GM19023 (cell line): ENCODE measurements around the gene XXYLT1.
"Not testable (repeated sequence)": the region's sequence is repeated elsewhere in the genome, so short reads cannot be mapped to it uniquely, and the experiment has no call there.

Experiments used
- ATAC-seq: cut with Tn5 transposase; IDR thresholded peaks from one replicate; pipeline ENCODE4 v1.9.1; 2021; ENCODE audit warnings: mild to moderate bottlenecking, moderate library complexity; ENCODE audit not compliant: unreplicated experiment

XXYLT1 gene, protein sequence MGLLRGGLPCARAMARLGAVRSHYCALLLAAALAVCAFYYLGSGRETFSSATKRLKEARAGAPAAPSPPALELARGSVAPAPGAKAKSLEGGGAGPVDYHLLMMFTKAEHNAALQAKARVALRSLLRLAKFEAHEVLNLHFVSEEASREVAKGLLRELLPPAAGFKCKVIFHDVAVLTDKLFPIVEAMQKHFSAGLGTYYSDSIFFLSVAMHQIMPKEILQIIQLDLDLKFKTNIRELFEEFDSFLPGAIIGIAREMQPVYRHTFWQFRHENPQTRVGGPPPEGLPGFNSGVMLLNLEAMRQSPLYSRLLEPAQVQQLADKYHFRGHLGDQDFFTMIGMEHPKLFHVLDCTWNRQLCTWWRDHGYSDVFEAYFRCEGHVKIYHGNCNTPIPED

DNA sequence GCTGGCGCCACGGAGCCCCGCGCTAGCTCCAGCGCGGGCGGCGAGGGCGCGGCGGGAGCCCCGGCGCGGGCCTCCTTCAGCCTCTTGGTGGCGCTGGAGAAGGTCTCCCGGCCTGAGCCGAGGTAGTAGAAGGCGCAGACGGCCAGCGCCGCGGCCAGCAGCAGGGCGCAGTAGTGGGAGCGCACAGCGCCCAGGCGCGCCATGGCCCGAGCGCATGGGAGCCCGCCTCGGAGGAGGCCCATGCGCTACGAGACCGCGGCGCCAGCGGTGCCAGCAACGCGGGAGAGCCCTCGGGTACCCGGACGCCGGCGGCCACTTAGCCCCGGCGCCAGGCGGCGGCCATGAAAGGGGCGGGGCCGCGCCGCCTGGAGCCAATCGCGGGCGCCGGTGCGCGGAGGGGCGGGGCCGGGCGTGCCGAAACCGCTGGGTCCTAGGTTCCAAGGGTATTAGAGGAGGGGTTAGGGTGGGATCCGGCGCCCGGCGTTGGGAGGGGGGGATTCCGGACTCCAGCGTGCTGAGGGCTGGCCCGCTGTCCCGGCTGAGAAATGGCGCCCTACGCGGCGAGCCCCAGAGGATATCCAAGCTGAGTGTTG lies at the start of gene XXYLT1:
TSS of gene XXYLT1 (minus strand) at position 343 of the 593 bp plus-strand sequence. CDS start at position 242, 101 bp downstream.
- ATAC-seq, result peak; percentile 87

DNA sequence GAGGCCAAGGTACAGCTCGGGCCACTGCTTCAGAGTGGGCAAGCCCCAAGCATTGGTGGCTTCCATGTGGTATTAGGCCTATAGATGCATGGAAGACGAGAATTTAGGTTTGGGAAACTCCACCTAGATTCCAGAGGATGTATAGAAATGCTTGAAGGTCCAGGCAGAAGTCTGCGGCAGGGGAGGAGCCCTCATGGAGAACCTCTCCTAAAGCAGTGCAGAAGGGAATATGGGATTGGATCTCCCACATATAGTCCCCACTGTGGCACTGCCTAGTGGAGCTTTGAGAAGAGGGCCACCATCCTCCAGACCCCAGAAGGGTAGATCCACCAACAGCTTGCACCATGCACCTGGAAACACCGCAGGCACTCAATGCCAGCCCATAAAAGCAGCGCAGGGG lies 48.1 kb upstream of the XXYLT1 start:
- no peak for ATAC-seq

DNA sequence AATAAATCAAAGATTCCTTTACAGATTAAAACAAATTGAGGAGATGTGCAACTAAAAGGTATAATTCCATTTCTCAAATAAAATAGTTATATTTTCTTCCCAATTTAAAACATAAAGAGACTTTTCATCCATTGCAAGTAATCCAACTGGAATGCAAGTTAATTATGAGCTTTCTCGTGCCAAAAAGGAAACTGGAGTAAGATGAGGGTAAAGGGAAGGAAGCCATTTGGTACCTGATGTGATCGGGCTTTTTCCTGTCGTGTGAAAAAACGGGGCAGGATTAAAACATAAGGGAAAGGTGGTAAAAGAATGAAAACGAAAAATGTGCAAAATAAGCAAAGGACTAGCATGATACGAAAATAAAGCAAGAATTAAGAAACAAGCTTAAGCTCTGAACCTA lies 41.8 kb upstream of the XXYLT1 start:
- ATAC-seq, result no peak

DNA sequence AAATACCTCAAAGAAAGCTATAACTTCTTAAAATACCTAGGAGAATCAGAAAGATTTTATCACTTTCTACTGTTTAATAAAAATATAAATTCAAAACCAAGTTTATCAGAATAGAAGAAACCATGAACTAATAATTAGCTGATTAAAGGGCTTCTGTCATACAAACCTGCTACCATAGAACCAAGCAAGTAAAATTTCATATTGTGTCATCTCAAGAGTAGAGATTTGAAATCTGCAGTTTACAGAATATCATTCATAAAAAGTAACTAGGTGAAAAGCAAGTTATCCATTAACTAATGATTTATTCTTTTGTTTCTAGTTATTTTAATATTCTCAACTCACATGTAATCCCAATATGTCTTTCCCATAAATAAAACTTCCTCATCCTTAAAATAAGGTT lies 36.8 kb upstream of the XXYLT1 start:
- no peak for ATAC-seq

DNA sequence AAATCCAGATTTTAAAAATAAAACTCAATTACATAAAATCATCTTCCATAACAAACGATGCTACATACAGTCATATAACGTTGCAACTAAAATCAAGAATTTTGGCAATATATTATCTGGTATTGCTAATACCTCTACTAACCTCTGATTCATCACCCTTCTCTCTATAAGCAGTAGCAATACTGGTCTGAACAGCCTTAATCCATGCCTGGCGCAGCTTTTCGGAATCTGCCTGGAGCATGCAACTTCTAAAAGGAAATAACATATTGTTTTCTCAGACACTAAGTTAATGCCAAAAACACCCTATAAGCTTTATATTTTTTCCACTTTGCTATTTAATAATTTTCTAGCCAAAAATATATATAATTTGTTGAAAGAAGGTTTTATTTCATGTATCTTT lies 35.4 kb upstream of the XXYLT1 start:
- no peak for ATAC-seq

DNA sequence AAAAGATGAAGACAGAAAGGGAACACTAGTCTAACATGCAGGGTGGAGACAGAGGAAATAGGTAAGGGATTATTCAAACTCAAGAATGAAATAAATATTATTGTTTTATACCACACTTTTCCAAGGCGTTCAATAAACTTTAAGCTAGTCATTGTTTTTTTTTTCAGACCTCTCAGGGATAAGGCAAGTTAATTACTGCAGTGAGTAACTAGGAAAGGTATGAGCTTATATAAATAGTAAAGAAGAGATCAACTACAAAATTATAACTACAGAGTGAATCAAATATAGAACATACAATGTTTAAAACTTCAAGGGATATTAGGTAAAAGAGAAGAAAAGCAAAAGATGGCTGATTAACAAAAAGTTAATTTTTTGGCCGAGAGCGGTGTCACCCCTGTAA lies 31.5 kb upstream of the XXYLT1 start:
- ATAC-seq, result no peak

- ATAC-seq, result no peak
These were observed 26.5 kb upstream of the XXYLT1 start for GRCh38 chr3:195297446-195297845.

DNA sequence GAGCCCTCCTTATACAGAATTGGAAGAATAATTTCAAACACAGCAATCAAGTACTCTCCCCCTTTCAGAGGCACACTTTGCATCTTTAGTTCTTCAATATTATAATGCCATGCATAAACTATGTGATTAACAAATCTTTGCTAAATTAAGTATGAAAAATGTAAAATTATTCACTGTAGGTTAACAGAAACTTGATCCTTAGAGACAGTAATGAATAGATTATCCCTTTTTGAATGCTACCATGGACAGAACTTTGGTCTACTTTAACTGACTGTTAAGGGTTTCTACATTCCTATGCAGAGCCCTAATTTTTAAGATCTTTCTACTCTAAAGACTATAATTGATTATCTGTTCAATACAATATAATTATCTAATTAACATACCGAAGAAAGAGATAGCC lies 25.7 kb upstream of the XXYLT1 start:
- no peak for ATAC-seq

DNA sequence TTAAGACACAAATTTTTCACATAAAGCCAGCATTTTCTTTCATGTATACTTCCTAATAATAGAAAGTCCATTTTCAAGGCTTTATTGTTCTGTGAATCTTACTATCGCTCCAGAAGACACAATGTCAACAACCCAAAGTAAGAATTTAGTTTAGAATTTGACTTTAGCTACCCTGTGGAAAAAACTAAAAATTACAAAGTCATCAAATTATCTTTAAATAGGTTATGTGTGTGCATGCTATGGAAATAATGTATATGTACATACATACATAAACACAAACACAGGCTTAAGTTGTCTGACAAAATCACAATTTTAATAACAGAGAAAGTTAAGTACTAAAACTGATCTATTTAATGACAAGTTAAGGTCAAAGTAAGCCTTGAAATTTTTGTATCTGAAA lies 20.2 kb upstream of the XXYLT1 start:
- ATAC-seq, result no peak

DNA sequence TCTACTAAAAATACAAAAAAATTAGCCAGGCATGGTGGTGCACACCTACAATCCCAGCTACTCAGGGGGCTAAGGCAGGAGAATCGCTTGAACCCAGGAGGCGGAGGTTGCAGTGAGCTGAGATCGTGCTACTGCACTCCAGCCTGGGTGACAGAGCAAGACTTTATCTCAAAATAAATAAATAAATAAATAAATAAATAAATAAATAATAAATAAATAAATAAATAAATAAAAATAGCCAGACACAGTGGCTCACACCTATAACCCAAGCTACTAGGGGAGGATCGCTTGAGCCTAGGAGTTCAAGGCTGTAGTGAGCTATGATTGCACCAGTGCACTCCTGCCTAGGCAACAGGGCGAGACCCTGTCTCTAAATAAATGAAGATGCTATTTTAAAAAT lies 19.7 kb upstream of the XXYLT1 start:
- not testable (repeated sequence) for ATAC-seq

GRCh38 chr3:195286115-195286872 lies 15.3 kb upstream of the XXYLT1 start:
- ATAC-seq, result no peak

DNA sequence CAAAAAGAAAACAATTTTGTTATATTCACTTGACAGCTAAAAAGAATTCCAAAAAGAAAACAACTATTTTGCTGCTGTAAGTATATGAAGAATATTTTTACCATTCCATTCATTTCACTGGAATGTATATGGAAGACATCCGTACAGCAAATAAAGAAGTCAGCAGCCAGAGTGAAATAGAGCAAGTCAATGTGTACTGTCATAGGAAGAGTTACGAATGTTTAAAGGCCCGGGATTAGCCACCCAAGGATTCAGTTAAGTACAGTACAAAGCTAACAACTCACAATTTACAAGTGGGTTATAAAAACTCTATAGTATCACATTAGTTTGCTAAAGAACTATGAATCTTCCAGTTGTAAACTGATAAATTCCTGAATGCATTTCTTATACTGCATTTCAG lies 14.4 kb upstream of the XXYLT1 start:
- no peak for ATAC-seq

- ATAC-seq, result no peak
These were observed 13.9 kb upstream of the XXYLT1 start for GRCh38 chr3:195284842-195285241.

DNA sequence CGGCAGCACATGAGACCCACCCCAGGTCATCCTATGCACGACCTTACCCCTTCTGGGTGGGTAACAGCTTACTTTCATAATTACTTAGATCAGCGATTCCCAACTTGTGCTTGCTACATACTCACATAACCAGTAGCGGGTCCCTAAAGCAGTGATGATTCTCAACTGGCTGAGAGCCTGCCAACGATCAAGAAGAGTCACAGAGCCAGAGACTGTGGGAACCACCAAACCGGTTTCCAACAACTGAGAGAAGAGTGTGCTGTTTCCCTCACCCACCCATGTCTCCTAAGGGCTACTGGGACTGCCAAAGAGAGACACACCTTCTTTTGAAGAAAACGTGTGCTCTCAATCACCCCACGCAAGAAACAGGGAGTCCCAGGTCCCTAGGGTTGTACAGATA lies 12.0 kb upstream of the XXYLT1 start:
- no peak for ATAC-seq

- ATAC-seq, result no peak
These were observed 3.5 kb upstream of the XXYLT1 start for GRCh38 chr3:195274259-195274966.

DNA sequence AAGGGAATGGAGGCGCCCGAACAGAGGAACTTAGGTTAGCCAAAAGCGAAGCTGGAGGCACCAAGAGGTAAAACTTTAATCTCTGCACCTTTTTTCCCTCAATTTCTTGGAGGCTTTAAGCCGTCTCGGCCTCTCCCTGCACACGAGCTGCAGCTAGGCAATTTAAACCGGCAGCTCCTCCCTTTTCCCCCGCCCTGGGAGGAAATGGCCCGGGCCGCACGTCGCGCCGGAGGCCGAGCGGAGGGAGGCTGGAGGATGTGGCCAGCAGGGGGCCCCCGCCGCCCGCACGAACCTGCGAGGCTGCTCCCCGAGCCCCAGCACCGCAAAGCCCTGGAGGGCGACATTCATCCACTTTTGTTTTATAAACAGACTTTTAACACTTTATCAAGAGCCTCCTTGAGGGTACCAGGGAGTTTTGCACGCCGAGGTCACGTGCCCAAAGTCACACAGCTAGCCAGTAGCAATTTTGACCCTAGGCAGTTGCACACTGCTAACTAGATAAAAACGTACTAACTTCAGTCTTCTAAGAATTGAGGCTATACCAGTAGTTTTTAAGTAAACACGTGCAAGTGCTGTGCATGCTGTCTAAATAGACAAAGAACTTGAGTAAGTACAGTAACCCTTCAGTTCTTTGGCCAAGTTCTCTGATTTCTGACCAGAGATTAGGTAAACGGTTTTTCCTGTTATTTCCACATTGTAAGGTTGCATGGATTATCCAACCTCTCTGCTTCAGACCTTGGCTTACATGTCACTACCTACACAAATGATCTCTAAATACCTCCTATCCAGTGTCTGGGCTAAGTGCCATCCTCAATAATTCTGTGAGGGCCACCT lies 668 bp upstream of the XXYLT1 start:
- ATAC-seq, result peak; percentile 70

- peak; percentile 12 for ATAC-seq
These were observed 711 bp downstream of the XXYLT1 start for GRCh38 chr3:195270079-195270816.

GRCh38 chr3:195269375-195270078 lies 1.4 kb downstream of the XXYLT1 start:
- ATAC-seq, result no peak
